ENCODE measurements around the gene ESPN.
"Not testable (repeated sequence)": the region's sequence is repeated elsewhere in the genome, so short reads cannot be mapped to it uniquely, and the experiment has no call there.

ESPN gene

DNA sequence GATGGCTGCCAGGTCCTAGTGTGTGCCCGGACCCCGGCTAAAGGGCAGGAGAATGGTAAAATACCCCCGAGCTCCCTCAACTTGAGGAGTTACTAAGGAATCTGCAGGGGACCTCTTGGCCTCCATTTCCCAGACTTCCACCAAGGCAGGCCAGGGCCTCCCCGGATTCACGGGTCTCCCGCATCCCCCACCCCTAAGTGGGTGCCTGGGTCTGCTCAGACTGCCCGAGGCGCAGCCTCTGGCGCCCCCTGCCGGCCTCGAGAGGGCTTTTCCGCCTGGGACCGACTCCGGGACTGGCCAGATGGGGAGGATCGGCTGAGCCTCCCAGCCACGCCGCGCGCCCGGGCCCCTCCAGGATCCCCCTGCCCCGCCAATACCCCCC is 65.2 kb downstream of the ESPN start:
- peak; percentile 72 for DNase-seq
- H3K4me1 ChIP-seq: peaks cover 10% of the 10 kb centered on the region; the same call in 1 of the 2 replicates
- H3K9me3 ChIP-seq: no peaks in the 10 kb centered on the region
- peak overlapping the region; percentile 68 for H3K4me3 ChIP-seq (ENCODE audit: low read depth, low read length)
- TF ChIP-seq, protein P1, sequence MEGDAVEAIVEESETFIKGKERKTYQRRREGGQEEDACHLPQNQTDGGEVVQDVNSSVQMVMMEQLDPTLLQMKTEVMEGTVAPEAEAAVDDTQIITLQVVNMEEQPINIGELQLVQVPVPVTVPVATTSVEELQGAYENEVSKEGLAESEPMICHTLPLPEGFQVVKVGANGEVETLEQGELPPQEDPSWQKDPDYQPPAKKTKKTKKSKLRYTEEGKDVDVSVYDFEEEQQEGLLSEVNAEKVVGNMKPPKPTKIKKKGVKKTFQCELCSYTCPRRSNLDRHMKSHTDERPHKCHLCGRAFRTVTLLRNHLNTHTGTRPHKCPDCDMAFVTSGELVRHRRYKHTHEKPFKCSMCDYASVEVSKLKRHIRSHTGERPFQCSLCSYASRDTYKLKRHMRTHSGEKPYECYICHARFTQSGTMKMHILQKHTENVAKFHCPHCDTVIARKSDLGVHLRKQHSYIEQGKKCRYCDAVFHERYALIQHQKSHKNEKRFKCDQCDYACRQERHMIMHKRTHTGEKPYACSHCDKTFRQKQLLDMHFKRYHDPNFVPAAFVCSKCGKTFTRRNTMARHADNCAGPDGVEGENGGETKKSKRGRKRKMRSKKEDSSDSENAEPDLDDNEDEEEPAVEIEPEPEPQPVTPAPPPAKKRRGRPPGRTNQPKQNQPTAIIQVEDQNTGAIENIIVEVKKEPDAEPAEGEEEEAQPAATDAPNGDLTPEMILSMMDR (IDR thresholded peaks at IDR 0.05; ENCODE audit: low read depth, low read length): peak; percentile 73
- no peaks in the 10 kb centered on the region for H3K36me3 ChIP-seq
- H3K27me3 ChIP-seq: peaks cover 12% of the 10 kb centered on the region

DNA sequence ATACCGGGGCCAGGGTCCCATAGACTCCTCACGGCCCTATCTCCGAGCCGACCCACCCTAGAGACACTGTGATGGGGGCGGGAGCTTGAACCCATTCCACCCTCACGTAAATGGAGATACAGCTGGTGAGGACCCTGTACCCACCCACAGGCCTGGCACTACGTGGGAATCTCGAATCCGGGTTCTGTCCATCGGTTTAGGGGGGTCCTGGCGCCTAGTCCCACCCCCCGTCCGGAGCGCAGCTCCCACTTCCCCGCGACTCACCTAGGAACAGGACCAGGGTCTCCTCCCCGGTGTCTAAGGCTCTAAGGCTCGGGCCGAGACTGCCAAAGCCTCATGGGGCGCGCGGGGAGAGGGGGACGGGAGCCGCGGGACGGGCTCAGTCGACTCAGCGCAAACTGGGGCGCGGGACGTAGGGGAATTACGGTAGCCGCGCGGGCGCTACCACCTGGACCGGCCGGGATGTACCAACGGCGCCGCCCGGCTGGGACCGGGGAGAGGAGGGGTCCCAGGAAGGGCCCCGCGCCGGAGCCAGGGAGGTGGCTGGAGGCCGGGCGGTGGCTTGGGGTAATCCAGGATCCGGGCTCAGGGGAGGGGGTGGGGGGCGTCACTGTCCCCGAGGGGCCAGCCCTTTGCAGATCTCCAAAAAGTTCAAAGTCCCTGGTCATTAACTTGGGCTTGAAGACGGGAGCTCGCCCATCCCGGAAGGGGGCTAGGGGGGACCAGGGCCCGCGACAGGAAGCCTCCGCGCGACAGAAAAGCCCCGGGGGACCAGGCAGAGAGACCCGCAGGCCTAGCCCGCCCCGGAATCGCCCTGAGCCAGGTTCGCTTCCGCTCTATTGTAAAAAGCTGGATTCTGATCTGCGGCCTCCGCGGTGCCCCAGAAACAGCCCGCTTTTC is 65.9 kb downstream of the ESPN start:
- peaks cover 10% of the 10 kb centered on the region; the same call in 1 of the 2 replicates for H3K4me1 ChIP-seq

DNA sequence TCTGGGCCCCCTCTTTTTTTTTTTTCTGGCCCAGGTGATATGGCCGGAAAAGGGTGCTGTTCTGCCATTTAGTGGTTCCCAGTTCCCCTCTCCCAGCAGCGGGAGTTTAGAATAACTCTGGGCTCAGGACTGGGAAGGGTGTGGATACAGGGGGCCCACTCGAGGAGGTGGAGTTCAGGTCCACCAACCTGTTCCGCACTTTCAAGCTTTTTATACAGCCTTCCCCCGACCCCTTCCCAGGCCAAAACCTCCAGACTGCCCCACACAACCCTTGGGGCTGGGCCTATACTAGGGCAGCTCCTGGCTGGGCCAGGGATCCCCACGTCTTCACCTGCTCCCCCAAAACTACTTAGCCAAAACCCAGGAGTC is 66.5 kb downstream of the ESPN start:
- TF ChIP-seq, protein P1 (IDR thresholded peaks at IDR 0.05; ENCODE audit: low read depth, low read length): no peak
- no peak for DNase-seq
- H3K9me3 ChIP-seq: no peaks in the 10 kb centered on the region
- H3K27me3 ChIP-seq: peaks cover 4% of the 10 kb centered on the region
- H3K4me1 ChIP-seq: peaks cover 10% of the 10 kb centered on the region; the same call in 1 of the 2 replicates
- H3K4me3 ChIP-seq (ENCODE audit: low read depth, low read length): peak overlapping the region; percentile 68
- no peaks in the 10 kb centered on the region for H3K36me3 ChIP-seq

More for the DNA sequence above, 65.9 kb downstream of the ESPN start:
- Histone ChIP-seq H3K36me3 (no peaks in the 10 kb centered on the region), H3K9me3 (no peaks in the 10 kb centered on the region), H3K27me3 (peaks cover 8% of the 10 kb centered on the region), H3K4me3 (ENCODE audit: low read depth, low read length) (peak overlapping the region; percentile 68)
- peak; percentile 70 for DNase-seq
- TF ChIP-seq, protein P1 (IDR thresholded peaks at IDR 0.05; ENCODE audit: low read depth, low read length): no peak

DNA sequence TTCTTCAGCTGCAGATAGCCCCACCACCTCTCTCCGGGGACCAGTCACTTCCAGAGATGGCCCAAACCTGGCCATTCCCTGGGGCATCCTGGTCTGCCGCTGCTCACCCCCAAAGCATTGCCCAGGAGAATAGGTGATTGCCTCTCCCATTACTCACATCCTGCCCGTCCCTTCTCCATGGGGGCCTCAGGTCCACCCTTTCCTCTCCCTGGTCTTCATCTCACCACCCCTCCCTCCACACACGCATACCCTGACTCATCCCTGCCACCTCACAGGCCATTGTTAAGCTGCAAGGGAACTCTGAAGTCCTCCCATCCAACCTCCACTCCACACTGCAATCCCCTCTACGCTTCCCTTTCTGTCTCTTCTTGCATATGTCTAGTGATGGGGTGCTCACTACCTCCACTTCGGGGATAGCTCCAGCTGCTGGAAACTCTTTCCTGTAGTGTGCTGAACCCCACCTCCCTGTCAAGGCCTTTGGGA is 66.9 kb downstream of the ESPN start, which contains the start of gene PLEKHG5:
PLEKHG5 (minus strand) TSS at position 188 of the 483 bp plus-strand sequence. CDS start 14,096 bp downstream, outside the sequence.
- H3K36me3 ChIP-seq: no peaks in the 10 kb centered on the region
- no peak for DNase-seq
- TF ChIP-seq, protein P1 (IDR thresholded peaks at IDR 0.05; ENCODE audit: low read depth, low read length): no peak
- H3K27me3 ChIP-seq: no peaks in the 10 kb centered on the region
- peak within 1 kb of the TSS; percentile 68 for H3K4me3 ChIP-seq (ENCODE audit: low read depth, low read length)
- no peaks in the 10 kb centered on the region for H3K9me3 ChIP-seq
- peaks cover 10% of the 10 kb centered on the region; the same call in 1 of the 2 replicates for H3K4me1 ChIP-seq

DNA sequence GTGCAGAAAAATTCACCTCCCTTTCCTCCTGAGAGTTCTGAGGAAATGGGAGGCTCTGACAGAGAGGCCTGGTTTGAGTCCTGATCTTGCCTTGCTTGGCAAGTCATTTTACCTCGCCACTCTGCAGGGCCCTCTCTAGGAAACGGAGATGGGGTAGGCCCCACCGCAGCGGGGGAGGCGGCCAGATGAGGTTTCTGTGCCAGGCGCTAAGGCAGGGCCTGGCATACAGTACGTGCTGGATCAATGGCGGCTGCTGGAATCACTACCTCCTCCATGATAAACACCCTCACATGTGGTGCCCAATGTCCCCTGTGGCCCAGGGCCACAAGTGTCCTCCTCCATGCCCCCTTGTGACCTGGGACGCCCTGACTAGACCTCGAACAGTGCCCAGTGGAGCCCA is 67.4 kb downstream of the ESPN start:
- Histone ChIP-seq H3K9me3 (no peaks in the 10 kb centered on the region), H3K27me3 (no peaks in the 10 kb centered on the region), H3K4me3 (ENCODE audit: low read depth, low read length) (no peak overlapping the region), H3K4me1 (peaks cover 10% of the 10 kb centered on the region; the same call in 1 of the 2 replicates), H3K36me3 (no peaks in the 10 kb centered on the region)
- no peak for DNase-seq
- TF ChIP-seq, protein P1 (IDR thresholded peaks at IDR 0.05; ENCODE audit: low read depth, low read length): no peak

DNA sequence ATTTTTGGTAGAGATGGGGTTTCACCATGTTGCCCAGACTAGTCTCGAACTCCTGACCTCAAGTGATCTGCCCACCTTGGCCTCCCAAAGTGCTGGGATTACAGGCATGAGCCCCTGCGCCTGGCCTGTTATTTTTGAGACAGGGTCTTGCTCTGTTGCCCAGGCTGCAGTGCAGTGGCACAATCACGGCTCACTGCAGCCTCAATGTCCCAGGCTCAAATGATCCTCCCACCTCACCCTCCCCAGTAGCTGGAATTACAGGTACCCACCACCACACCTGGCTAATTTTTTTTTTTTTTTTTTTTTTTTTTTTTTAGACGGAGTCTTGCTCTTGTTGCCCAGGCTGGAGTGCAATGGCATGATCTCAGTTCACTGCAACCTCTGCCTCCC is 69.3 kb downstream of the ESPN start:
- not testable (repeated sequence) for H3K4me3 ChIP-seq (ENCODE audit: low read depth, low read length); H3K4me1 ChIP-seq; H3K27me3 ChIP-seq; DNase-seq; H3K36me3 ChIP-seq; H3K9me3 ChIP-seq

Data from BE2C (cell line).